T follicular helper cell (primary cell): ENCODE results near the gene GNG13.

Experiments used
- DNase-seq: peaks from one replicate; pipeline ENCODE4 v3.0.0-alpha.2; 2020; ENCODE audit warnings: low read depth

The GNG13 gene

GRCh38 chr16:794091-794822 lies 6.3 kb downstream of the GNG13 start:
- DNase-seq, result no peak

GRCh38 chr16:793414-793813 lies 7.1 kb downstream of the GNG13 start:
- no peak for DNase-seq

- no peak for DNase-seq
Measured at GRCh38 chr16:792221-792995, 8.1 kb downstream of the GNG13 start.

- DNase-seq, result no peak
Measured at GRCh38 chr16:791131-791530, 9.4 kb downstream of the GNG13 start.

DNA sequence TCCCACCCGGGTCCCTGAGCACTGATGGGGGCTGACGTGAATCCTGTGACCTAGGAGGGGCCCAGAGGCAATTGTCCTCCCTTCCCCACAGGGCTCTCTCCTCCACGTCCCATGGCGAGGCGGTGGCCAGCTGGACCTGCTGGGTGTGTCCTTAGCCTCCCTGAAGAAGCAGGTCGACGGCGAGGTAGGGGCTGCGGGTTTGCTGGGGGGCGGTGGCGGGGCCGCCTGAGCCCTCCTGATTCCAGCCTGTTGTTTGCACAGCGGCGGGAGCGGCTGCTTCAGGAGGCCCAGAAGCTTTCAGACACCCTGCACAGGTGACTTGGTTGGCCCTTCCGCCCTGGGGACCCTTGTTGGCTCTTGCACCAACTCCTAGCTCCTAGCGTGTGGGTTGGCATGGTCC lies 10.4 kb downstream of the GNG13 start:
- no peak for DNase-seq

- no peak for DNase-seq
Measured at GRCh38 chr16:789191-789850, 11.2 kb downstream of the GNG13 start.

DNA sequence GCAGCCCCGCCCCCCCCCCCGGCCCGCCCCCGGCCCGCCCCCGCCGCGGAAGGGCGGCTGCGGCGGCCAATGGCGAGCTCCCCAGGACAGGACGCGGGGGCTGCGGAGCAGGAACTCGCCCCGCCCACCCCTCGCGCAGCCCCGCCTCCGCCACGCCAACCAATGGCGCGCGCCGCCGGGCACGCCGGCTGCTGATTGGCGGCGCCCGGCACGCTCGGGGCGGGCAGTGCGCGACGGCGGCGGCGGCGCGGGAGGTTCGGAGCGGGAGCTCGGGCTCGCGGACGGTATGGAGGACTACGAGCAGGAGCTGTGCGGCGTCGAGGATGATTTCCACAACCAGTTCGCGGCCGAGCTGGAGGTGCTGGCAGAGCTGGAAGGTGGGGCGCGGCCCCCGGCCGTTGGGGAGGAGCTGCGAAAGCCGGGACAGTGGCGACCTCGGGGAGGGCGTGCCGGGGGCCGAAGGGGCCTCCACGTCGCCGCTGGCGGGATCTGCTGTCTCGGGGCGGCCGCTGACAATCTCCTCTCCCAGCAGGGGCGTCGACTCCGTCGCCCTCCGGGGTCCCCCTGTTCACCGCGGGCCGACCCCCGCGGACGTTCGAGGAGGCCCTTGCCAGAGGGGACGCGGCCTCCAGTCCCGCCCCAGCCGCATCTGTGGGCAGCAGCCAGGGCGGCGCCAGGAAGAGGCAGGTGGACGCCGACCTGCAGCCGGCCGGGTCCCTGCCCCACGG lies 12.0 kb downstream of the GNG13 start, which contains the start of gene CHTF18:
Gene CHTF18 (plus strand): TSS at position 222 of the 728 bp plus-strand sequence. CDS start 65 bp downstream, at position 287.
- peak; percentile 92 for DNase-seq

GRCh38 chr16:787978-788398 lies 12.5 kb downstream of the GNG13 start, which contains the start of gene RPUSD1:
Gene RPUSD1 (minus strand): TSS chr16:788381. CDS start chr16:787737, 644 bp downstream.
- DNase-seq, result no peak

- DNase-seq, result no peak
Measured at GRCh38 chr16:787321-787966, 13.1 kb downstream of the GNG13 start.

DNA sequence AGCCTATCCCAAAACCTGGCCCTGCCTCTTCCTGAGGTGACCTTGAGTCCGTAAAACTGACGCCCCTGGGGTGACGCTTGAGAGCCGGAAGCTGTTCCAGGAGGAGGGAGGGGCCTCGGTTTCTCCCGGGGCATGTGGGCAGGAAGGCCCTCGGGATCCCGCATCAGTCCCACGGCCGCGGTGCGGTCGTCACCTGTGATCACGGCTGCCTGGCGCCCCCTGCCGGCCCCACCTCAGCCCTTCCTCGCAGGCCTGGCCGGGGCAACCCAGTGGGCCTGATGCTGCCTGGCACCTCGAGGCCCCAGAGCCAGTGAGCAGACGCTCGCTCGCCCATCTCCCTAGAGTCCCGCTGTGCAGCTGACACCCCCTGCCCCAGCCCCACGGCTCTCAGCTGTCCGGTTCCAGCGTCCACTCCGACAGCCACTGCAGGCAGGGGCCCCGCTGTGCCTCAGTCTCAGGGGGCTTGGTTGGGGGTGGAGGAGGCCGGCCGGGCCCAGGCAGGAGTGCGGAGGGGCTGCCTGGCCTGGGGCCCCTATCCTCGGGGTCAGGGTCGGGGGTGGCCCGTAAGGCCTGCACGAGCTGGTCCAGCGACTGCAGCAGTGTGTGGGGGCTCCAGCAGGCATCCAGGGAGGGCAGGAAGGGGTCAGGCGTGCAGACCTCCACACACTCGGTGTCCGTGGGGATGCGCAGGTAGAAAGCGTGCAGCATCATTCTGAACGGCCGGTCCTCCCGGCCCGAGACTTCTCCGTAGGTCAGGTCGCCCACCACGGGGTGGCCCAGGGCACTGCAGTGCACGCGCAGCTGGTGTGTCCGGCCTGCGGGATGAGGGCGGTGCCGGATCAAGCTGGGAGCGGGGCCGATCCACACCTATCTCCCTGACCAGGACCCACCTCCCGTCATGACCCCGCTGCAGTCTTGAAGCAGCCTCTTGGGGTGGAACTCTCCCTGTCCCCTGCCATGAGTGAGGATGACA lies 14.7 kb downstream of the GNG13 start:
- DNase-seq, result peak; percentile 60

GRCh38 chr16:784431-784830 lies 16.1 kb downstream of the GNG13 start:
- DNase-seq, result no peak

DNA sequence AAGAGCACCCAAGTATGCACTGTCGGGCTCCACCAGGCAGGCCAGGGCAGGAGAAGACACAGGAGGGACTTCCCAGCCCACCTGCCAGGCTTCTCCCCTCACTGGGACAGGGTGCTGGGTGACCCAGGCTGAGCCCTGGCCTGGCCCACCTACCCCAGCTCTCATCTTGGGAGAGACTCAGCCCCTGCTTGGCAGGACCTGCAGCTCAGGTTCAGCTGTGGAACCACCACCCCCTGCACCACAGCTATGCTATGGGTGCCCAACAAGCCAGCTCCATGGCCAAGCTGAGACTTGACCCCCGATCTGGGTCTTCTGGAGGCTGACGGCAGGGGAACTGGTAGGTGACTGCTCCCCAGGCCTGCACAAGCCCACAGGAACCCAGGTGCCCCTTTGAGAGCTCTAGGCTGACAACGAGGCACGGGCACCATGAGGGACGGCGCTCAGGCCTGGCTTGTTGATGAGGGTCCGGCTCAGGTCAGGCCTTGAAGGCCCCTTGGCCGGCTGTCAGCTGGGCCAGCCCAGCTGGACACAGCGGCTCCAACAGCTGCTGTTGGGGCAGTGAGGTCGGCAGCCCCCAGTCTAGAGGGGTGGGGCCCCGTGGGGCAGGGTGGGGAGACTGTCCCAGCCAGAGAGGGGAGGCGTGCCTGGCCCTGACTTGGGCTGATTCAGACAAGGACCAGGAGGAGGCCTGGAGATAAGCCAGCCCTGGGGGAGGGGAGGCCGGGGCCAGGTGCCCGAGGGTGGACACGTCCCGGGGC lies 17.0 kb downstream of the GNG13 start:
- DNase-seq, result no peak

DNA sequence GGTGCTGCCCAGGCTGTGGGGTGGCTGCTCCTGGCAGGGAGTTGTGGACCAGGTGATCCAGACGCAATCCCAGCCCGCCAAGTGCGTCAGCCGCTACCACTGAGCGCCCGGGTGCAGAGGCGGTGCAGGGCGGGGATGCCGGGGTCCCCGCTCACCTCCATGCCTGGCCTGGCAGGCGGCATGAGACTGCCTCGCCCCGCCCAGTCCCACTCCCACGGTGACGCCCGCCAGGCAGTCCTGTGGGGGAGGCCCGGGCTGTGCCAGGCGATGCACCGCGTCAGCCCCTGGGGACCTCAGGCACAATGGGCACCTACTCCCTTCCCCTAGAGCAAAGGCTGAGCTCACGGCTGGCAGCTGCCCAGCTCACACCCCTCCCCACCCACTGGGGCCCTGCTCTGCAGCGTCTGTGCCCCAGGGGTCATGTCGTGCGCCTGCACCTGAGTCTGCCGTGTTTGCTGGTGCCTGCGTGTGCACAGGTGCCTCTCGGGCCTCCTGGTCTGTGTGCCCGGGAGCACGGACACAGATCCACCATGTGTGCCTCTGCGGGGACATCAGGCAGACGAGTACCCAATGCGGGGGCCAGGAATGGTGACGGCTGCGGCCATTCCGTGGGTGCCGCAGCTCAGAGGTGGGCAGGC lies 17.6 kb downstream of the GNG13 start:
- no peak for DNase-seq

DNA sequence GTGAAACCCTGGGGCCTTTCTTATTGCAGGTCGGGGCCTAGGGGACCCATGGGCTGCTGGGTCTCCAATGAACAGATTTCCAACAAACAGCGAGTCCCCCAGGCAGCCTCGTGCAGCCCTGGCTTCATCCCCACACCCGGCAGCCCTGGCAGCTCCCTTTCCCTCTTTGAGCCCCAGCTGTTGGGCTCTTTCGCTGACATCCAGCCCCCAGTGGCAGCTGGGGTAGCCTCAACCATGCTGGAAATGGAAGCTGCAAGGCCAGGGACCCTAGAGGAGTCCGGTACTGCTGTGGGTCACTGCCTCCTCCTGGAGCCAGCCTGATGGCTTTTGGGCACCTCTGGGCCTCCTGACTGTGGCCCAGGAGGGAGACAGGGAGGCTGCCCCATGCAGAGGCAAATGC lies 18.3 kb downstream of the GNG13 start:
- DNase-seq, result no peak

GRCh38 chr16:781346-782010 lies 19.1 kb downstream of the GNG13 start:
- DNase-seq, result no peak

DNA sequence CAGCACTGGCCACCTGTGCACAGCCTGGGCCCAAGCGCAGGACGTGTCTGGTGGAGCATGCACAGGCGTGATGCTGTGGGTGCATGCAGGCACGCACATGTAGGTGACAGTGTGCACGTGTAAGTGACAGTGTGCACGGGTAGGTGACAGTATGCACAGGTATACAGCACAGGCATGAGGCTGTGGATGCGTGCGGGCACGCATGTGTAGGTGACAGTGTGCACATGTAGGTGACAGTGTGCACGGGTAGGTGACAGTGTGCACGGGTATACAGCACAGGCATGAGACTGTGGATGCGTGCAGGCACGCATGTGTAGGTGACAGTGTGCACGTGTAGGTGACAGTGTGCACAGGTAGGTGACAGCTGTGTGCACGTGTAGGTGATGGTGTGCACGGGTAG lies 20.2 kb downstream of the GNG13 start:
- no peak for DNase-seq

GRCh38 chr16:779561-779960 lies 21.0 kb downstream of the GNG13 start:
- DNase-seq, result no peak

- no peak for DNase-seq
Measured at GRCh38 chr16:778909-779527, 21.5 kb downstream of the GNG13 start.
